ENCODE measurements around the gene SGPP1.

DNA sequence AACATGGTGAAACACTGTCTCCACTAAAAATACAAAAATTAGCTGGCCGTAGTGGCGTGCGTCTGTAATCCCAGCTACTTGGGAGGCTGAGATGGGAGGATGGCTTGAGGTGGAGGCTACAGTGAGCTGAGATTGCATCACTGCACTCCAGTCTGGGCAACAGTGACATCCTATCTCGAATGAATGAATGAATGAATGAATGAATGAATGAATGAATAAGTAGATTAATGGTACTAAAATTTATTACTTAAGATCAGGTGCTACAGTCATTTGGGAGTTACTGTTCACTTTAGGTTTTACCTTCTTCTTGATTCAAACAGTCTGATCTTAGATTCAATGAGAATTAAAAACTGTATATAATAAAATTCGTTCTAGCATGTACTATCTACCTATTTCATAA is 54.6 kb downstream of the SGPP1 start:
- TF ChIP-seq POLR2AphosphoS5 (IDR thresholded peaks at IDR 0.05; ENCODE audit: low read depth) = no peak
- TF ChIP-seq, protein P1, sequence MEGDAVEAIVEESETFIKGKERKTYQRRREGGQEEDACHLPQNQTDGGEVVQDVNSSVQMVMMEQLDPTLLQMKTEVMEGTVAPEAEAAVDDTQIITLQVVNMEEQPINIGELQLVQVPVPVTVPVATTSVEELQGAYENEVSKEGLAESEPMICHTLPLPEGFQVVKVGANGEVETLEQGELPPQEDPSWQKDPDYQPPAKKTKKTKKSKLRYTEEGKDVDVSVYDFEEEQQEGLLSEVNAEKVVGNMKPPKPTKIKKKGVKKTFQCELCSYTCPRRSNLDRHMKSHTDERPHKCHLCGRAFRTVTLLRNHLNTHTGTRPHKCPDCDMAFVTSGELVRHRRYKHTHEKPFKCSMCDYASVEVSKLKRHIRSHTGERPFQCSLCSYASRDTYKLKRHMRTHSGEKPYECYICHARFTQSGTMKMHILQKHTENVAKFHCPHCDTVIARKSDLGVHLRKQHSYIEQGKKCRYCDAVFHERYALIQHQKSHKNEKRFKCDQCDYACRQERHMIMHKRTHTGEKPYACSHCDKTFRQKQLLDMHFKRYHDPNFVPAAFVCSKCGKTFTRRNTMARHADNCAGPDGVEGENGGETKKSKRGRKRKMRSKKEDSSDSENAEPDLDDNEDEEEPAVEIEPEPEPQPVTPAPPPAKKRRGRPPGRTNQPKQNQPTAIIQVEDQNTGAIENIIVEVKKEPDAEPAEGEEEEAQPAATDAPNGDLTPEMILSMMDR (IDR thresholded peaks at IDR 0.05; ENCODE audit: insufficient read depth, low read length) = no peak

All from HL-60 (cell line).